Measurements from ENCODE around the gene ATXN7L1. TPM values are rescaled to one million over a fixed set of nuclear protein-coding genes. Genes with fewer than 3 reads are reported as not detected.

Gene ATXN7L1
- total and polyA plus RNA-seq, 2 of the 8 experiments (the other 6 are each of a cell fraction or from before 2014, with no cell fraction given) = 14.3 to 34.0 TPM

GRCh38 chr7:105621617-105622016, 254.8 kb downstream of the ATXN7L1 start (continued):
- TF ChIP-seq RNF2 (IDR thresholded peaks at IDR 0.05; ENCODE audit: borderline replicate concordance, low read depth, low read length, missing control alignments, poor library complexity, severe bottlenecking) (no peak), SP4 (IDR thresholded peaks at IDR 0.05; ENCODE audit: low read length) (no peak)

All from H1 (cell line).